OCI-M2 (cell line): Measurements from ENCODE around the gene SHISA8.
"Not testable (repeated sequence)": the region's sequence is repeated elsewhere in the genome, so short reads cannot be mapped to it uniquely, and the experiment has no call there.

Experiments used
- DNase-seq: peaks from one replicate; lab custom pipeline; 2025; ENCODE audit not compliant: unreplicated experiment; lab: John Stamatoyannopoulos, UW

The SHISA8 gene

GRCh38 chr22:41900652-41901312, 14.1 kb downstream of the SHISA8 start:
- DNase-seq, result no peak

DNA sequence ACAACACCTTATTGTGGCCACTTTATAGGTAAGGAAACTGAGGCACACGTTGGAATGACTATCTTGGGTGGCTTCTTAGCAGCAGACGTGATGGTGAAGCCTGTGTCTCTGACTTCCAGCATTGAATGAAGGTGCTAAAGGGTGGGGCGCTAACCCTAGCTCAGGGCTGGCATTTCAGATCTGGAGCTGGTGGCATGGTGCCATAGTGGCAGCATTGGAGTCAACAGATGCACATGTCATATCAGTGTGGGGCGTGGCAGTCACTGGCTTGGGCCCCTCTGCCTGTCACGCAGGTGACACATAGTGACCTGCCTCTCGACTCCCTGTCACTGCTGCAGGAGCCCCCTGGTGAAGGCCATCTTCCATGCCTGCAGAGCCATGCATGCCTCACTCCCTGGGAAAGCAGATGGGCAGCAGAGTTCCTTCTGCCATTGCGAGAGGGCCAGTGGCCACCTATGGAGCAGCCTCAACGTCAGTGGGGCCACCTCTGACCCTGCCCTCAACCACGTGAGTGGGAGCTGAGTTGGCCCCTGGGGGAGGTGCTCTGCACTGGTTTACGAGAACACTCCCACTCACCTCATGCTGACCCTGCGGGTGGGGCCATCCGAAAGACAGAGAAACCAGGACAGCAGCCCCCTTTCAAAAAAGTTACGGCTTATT, 14.8 kb downstream of the SHISA8 start:
- DNase-seq, result no peak

GRCh38 chr22:41899110-41899509, 15.8 kb downstream of the SHISA8 start:
- DNase-seq, result no peak

DNA sequence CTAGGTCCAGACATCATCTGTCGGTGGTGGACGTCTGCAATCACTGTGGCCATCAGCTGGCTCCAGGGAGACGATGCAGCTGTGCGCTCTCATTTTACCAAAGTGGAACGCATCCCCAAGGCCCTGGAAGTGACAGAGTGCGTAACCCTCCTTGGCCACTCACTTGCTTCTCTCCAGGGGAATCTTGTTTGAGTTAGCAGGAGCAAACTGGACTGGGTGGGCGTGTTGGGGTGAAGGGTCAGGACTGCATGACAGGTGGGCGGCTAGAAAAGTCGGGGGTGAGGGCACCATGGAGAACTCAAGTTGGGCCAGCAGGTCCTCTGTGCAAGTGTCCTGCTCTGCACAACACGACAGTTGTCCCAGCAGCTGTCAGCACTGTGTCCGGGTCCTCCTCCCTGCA, 16.2 kb downstream of the SHISA8 start:
- DNase-seq, result no peak

DNA sequence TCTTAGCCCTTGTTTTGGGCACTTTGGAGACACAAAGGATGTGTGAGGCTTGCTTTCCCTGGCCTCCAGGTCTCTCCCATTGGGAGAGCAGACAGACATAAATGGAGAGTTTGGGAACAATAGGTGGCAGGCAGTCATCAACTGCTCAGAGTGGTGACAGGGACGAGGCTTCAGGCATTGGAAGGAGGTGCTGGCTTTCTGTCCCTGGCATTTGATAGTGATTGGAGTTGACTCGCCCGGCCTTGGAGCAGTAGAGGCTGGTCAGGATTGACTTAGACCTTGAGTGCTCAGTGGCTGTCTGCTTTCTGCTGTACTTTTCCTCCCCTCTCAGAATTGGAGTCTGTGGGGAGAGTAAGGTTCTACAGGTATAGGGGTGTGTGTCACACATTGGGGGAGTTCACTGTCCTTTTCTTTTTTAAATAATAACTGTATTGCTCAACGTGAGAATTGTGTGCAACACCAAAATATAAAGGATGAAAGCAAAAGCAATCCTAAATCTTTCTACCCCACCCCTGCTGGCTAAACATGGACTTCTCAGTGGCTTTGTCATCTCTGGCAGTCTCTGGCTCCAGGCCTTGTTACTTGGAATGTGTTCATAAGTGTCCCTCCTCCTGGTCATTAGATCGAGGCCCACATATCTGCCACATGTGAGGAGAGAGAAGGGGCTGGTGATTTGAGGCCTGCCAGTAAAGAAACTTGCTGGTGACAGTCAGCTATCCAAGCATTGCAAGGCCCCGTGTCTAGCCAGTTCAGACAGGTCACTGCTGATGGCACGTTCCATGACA, 21.1 kb downstream of the SHISA8 start:
- no peak for DNase-seq

- DNase-seq, result no peak
Measured at GRCh38 chr22:41892721-41893120, 22.2 kb downstream of the SHISA8 start.

GRCh38 chr22:41891407-41891806, 23.5 kb downstream of the SHISA8 start:
- DNase-seq, result no peak

- DNase-seq, result no peak
Measured at GRCh38 chr22:41888627-41889200, 26.2 kb downstream of the SHISA8 start.

DNA sequence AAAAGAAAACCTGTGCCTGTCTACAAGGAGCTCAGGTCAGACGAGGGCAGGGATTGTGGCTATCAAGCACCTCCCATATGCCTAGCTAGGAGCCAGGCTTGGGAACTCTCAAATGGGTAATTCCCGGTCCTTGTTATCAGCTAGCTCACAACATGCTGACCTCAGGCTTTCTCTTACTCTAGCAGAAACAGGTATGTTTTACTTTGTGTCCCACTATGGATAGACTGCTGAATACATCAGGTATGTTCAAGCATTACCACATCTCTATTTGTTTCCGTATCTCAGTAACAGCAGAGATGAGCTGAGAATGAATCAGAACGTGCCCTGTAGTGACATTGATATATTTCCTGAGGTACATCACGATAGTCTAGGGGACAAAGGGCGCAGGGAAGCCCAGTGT, 29.4 kb downstream of the SHISA8 start:
- no peak for DNase-seq

DNA sequence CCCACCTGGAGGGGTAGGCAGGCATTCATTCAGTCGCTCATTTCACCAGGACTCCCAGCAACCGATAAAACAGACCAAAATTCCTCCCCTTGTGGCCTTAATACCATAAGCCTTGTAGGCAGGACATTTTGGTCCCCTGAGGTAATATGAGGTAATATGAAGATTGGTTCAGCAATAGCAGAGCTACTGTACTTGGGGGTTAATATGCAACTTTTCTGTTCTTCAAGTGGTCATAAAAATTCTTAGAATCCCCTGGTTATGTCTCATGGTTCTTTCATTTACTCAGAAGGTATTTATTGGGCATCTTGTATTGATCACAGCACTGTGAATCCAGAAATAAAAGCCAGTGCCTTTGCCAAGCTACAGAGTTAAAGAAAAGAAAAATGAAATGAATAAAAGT, 29.8 kb downstream of the SHISA8 start:
- no peak for DNase-seq

- no peak for DNase-seq
Measured at GRCh38 chr22:41883400-41883799, 31.5 kb downstream of the SHISA8 start.

DNA sequence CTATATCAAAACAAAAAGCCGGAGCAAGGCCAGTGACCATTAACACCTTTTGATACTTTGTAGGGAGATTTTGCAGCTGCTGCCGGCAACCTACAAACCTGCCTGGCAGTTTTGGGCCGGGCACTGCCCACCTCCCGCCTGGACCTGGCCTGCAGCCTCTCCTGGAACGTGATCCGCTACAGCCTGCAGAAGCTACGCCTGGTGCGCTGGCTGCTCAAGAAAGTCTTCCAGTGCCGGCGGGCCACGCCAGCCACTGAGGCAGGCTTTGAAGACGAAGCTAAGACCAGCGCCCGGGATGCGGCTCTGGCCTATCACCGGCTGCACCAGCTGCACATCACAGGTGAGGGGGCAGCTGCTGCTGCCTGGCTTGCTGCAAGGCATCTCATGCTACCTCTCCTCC, 34.2 kb downstream of the SHISA8 start:
- no peak for DNase-seq

GRCh38 chr22:41876675-41877074, 38.2 kb downstream of the SHISA8 start:
- no peak for DNase-seq

DNA sequence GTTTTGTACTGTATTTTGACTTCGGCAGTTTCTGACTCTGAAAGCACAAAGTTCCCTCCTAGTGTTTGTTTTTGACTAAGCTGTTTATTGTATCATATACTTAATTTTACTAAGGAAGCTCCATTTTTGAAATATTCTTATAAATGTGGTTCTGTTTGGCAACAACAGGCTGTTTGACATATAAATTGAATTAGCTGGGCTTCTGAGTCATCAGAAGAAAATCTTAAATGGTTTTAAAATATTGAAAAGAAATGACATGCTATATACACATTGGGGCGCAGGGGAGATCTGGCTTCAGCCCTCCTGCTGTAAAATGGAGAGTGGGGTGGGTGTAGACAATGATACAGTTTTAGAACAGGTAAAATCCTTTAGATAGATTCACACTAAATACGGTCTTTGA, 38.6 kb downstream of the SHISA8 start:
- DNase-seq, result no peak

DNA sequence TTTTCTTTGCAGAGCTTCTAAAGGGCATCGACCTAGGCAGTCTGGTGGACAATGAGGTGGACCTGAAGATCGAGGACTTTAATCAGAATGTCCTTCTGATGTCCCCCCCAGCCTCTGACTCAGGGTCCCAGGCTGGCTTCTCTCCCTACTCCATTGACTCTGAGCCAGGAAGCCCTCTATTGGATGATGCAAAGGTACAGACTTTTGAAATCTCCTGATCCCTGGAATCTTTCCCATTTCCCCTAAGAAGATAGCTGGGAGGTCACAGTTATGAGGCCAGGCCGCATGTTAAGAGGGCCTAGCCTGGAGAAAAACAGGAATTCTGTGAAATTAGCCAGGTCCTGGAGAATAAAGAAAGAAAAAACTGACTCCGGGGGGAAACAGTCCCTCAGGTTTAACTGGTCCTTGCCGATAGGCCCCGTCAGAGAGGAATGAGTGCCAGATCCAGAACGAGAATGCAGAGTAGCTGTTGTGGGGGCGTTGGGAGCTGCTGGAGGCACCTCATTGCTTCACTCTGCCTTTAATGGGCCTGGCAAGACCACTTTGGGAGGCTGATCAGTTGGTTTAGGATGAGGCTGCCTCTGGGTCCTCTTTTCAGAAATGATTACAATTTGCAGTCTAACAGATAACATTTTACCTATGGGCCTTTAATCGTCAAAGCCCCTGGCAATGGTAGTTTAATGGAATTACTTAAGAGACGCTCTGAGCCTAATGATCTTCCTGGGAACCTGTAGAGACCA, 39.2 kb downstream of the SHISA8 start:
- no peak for DNase-seq

DNA sequence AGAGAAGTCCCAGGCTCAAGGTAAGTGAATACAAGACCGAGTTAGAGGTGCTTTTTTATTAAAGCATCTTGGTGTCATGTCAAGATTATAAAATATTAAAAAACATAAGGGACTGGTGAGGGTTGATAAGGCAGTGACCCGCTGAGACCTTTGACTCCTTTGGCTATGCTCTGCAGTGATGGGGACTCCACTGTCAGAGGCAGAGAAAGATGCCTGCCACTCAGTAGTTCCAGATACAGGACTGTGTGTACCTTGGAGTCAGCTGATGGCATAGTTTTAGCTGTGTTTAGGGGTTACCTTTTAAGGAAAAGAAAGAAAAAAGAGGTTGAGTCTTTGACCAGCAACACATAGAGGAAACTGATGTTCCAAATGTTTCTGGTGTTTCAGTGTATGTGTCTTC, 40.8 kb downstream of the SHISA8 start:
- no peak for DNase-seq

GRCh38 chr22:41873391-41873790, 41.5 kb downstream of the SHISA8 start:
- DNase-seq, result no peak

DNA sequence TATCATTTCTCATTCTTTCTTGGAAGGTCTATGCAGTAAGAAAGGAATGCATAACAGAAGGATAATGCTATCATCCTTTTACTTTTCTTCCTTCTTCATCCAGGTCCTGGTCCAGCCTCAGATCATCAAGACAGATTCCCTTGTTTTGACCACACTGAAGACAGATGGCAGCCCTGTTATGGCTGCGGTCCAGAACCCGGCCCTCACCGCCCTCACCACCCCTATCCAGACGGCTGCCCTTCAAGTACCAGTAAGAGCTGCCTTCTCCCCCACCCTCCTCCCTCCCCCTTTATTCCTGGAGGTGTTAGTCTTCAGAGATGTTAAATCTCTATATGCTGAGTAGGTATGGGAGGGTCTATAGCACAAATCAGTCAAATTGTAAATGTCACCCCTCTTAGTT, 44.1 kb downstream of the SHISA8 start:
- DNase-seq, result no peak

DNA sequence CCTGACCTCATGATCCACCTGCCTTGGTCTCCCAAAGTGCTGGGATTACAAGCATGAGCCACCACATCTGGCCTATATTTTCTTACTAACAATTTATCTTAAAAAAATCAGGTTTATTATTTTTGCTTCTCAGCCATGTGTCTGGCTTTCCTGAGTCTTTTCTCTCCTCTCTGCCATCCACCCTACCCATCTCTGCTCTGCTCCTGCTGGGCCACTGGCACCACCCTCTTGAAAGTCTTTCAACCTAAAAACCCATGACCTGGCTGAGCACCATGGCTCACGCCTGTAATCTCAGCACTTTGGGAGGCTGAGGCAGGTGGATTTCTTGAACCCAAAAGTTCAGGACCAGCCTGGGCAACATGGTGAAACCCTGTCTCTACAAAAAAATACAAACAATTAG, 44.8 kb downstream of the SHISA8 start:
- not testable (repeated sequence) for DNase-seq

- no peak for DNase-seq
Measured at GRCh38 chr22:41868556-41868955, 46.3 kb downstream of the SHISA8 start.

GRCh38 chr22:41863472-41863871, 51.4 kb downstream of the SHISA8 start:
- DNase-seq, result no peak
